DMS53 treated with DMSO at 0.1 percent for 48 hours (cell line): ENCODE data around the gene EML4.
A peak's percentile ranks its signal among the peaks of the same experiment; 100 is the strongest.
"Not testable (repeated sequence)": the region's sequence is repeated elsewhere in the genome, so short reads cannot be mapped to it uniquely, and the experiment has no call there.

Source experiments
- DNase-seq: peaks from one replicate; lab custom pipeline; 2025; ENCODE audit not compliant: unreplicated experiment; lab: John Stamatoyannopoulos, UW

Gene EML4

GRCh38 chr2:42345986-42346385, 176.8 kb downstream of the EML4 start:
- no peak for DNase-seq

GRCh38 chr2:42346856-42347255, 177.7 kb downstream of the EML4 start:
- DNase-seq = not testable (repeated sequence)

- not testable (repeated sequence) for DNase-seq
Measured at GRCh38 chr2:42347518-42347917, 178.4 kb downstream of the EML4 start.

GRCh38 chr2:42348113-42348805, 179.1 kb downstream of the EML4 start:
- DNase-seq = no peak

- no peak for DNase-seq
Measured at GRCh38 chr2:42350434-42351063, 181.4 kb downstream of the EML4 start.

- no peak for DNase-seq
Measured at GRCh38 chr2:42351864-42352263, 182.7 kb downstream of the EML4 start.

GRCh38 chr2:42353792-42354429, 184.8 kb downstream of the EML4 start:
- DNase-seq = no peak

- DNase-seq = no peak
Measured at GRCh38 chr2:42359304-42359964, 190.3 kb downstream of the EML4 start.

GRCh38 chr2:42359965-42360483, 190.9 kb downstream of the EML4 start:
- DNase-seq = no peak

GRCh38 chr2:42360493-42360889, 191.3 kb downstream of the EML4 start:
- no peak for DNase-seq

- peak; percentile 89 for DNase-seq
Measured at GRCh38 chr2:42360890-42361727, 192.0 kb downstream of the EML4 start, which contains the start of gene COX7A2L. Gene COX7A2L (minus strand): TSS chr2:42361217. CDS start chr2:42361161, 56 bp downstream.

GRCh38 chr2:42361728-42362283, 192.7 kb downstream of the EML4 start:
- no peak for DNase-seq

GRCh38 chr2:42363413-42363812, 194.3 kb downstream of the EML4 start:
- no peak for DNase-seq

GRCh38 chr2:42364658-42365057, 195.5 kb downstream of the EML4 start:
- DNase-seq = no peak

GRCh38 chr2:42366411-42366810, 197.3 kb downstream of the EML4 start:
- DNase-seq = no peak

GRCh38 chr2:42367835-42368234, 198.7 kb downstream of the EML4 start:
- DNase-seq = no peak

- DNase-seq = no peak
Measured at GRCh38 chr2:42368817-42369531, 199.8 kb downstream of the EML4 start.

- DNase-seq = no peak
Measured at GRCh38 chr2:42369532-42370229, 200.5 kb downstream of the EML4 start.
